WTC11 (cell line): ENCODE results near the gene PER1. TPM values are rescaled to one million over a fixed set of nuclear protein-coding genes. Genes with fewer than 3 reads are reported as not detected.

Experiments
- ATAC-seq: fragments of 200-7000 bp; cut with Tn5 transposase; 2 replicates; pipeline ENCODE4 v1.10.0; 2021; ENCODE audit warnings: mild to moderate bottlenecking, moderate library complexity
- CTCF ChIA-PET: fragments of 300-600 bp; sonication (Branson Sonifier 250); formaldehyde crosslinking; loops from one replicate; lab custom pipeline; 2021; ENCODE audit warnings: antibody characterized with exemption; lab: Charles Lee
- POLR2A ChIA-PET: fragments of 350-600 bp; sonication (Branson Sonifier 250); formaldehyde crosslinking; loops from one replicate; lab custom pipeline; 2021; ENCODE audit warnings: antibody characterized with exemption; lab: Charles Lee
- DNase-seq: peaks from one replicate; pipeline ENCODE4 v3.0.0; 2021; ENCODE audit warnings: low spot score
- H3K27ac Mint-ChIP-seq: 2 replicates; pipeline ENCODE4 v1.8.0; 2021; ENCODE audit warnings: mixed read lengths
- H3K27me3 Mint-ChIP-seq: 2 replicates; pipeline ENCODE4 v1.8.0; 2021; ENCODE audit warnings: low read depth, mild to moderate bottlenecking, moderate library complexity, mixed read lengths
- H3K36me3 Mint-ChIP-seq: 2 replicates; pipeline ENCODE4 v1.8.0; 2021; ENCODE audit warnings: mixed read lengths
- H3K4me1 Mint-ChIP-seq: 2 replicates; pipeline ENCODE4 v1.8.0; 2022; ENCODE audit warnings: mixed read lengths
- H3K4me3 Mint-ChIP-seq: 2 replicates; pipeline ENCODE4 v1.8.0; 2021; ENCODE audit warnings: mild to moderate bottlenecking, moderate library complexity, mixed read lengths
- H3K9me3 Mint-ChIP-seq: 2 replicates; pipeline ENCODE4 v1.8.0; 2021; ENCODE audit warnings: mixed read lengths
- ATF1 ChIP-seq: sonication (generic); formaldehyde crosslinking; IDR thresholded peaks from 2 replicates; pipeline ENCODE4 v1.8.1; 2023; ENCODE audit warnings: mild to moderate bottlenecking, moderate library complexity, missing genetic modification reagents
- EMX1 ChIP-seq: fragments of 250-450 bp; sonication (Bioruptor Pico); IDR thresholded peaks from 2 replicates; pipeline ENCODE4 v1.8.0; 2021; ENCODE audit warnings: mild to moderate bottlenecking
- FOXJ3 ChIP-seq: sonication (generic); formaldehyde crosslinking; IDR thresholded peaks from 2 replicates; pipeline ENCODE4 v1.9.0; 2021; ENCODE audit warnings: missing genetic modification reagents, mild to moderate bottlenecking, borderline replicate concordance
- FOXP1 ChIP-seq: sonication (generic); formaldehyde crosslinking; IDR thresholded peaks from 2 replicates; pipeline ENCODE4 v1.8.0; 2022; ENCODE audit warnings: missing genetic modification reagents, mild to moderate bottlenecking, moderate library complexity, borderline replicate concordance
- IRF2 ChIP-seq: sonication (generic); formaldehyde crosslinking; IDR thresholded peaks from 2 replicates; pipeline ENCODE4 v1.8.0; 2022; ENCODE audit warnings: low read depth, missing genetic modification reagents, borderline replicate concordance
- KAT7 ChIP-seq: sonication (generic); formaldehyde crosslinking; IDR thresholded peaks from 2 replicates; pipeline ENCODE4 v1.8.1; 2023; ENCODE audit warnings: missing genetic modification reagents, mild to moderate bottlenecking, borderline replicate concordance
- MAX ChIP-seq: sonication (generic); formaldehyde crosslinking; IDR thresholded peaks from 2 replicates; pipeline ENCODE4 v1.8.0; 2022; ENCODE audit warnings: mild to moderate bottlenecking, missing genetic modification reagents
- MXD4 ChIP-seq: fragments of 250-450 bp; sonication (Bioruptor Pico); IDR thresholded peaks from 2 replicates; pipeline ENCODE4 v1.8.0; 2021; ENCODE audit warnings: mild to moderate bottlenecking, moderate library complexity, borderline replicate concordance
- NFATC4 ChIP-seq: fragments of 250-450 bp; sonication (Bioruptor Pico); IDR thresholded peaks from 2 replicates; pipeline ENCODE4 v1.9.0; 2021; ENCODE audit warnings: mild to moderate bottlenecking
- OVOL2 ChIP-seq: fragments of 250-450 bp; sonication (Bioruptor Pico); IDR thresholded peaks from 2 replicates; pipeline ENCODE4 v1.9.0; 2021; ENCODE audit warnings: mild to moderate bottlenecking, borderline replicate concordance
- SMAD3 ChIP-seq: sonication (generic); formaldehyde crosslinking; IDR thresholded peaks from 2 replicates; pipeline ENCODE4 v1.8.0; 2022; ENCODE audit warnings: missing genetic modification reagents, mild to moderate bottlenecking, borderline replicate concordance
- SOX15 ChIP-seq: fragments of 250-450 bp; sonication (Bioruptor Pico); IDR thresholded peaks from 2 replicates; pipeline ENCODE4 v1.9.0; 2021; ENCODE audit warnings: mild to moderate bottlenecking
- TEAD1 ChIP-seq: sonication (generic); formaldehyde crosslinking; IDR thresholded peaks from 2 replicates; pipeline ENCODE4 v1.8.0; 2022; ENCODE audit warnings: mild to moderate bottlenecking, missing genetic modification reagents
- ZNF121 ChIP-seq: sonication (generic); formaldehyde crosslinking; IDR thresholded peaks from 2 replicates; pipeline ENCODE4 v1.8.0; 2023; ENCODE audit warnings: missing genetic modification reagents
- ZNF219 ChIP-seq: sonication (generic); formaldehyde crosslinking; IDR thresholded peaks from 2 replicates; pipeline ENCODE4 v1.8.0; 2023; ENCODE audit warnings: missing genetic modification reagents, mild to moderate bottlenecking, borderline replicate concordance
- ZNF263 ChIP-seq: sonication (generic); formaldehyde crosslinking; IDR thresholded peaks from 2 replicates; pipeline ENCODE4 v1.8.1; 2022; ENCODE audit warnings: low read depth, mild to moderate bottlenecking, moderate library complexity, missing genetic modification reagents
- total RNA-seq: library from RNA; stranded (reverse); gene quantifications from 3 replicates; pipeline ENCODE4 v1.2.3, GENCODE V29; 2021
- TF ChIP-seq, protein P1 (sequence below): sonication (generic); formaldehyde crosslinking; IDR thresholded peaks from 2 replicates; pipeline ENCODE4 v1.8.1; 2023; ENCODE audit warnings: mild to moderate bottlenecking, missing genetic modification reagents, moderate library complexity
- TF ChIP-seq, protein P2 (sequence below): fragments of 250-450 bp; sonication (Bioruptor Pico); IDR thresholded peaks from 2 replicates; pipeline ENCODE4 v2.1.2; 2022; ENCODE audit warnings: mild to moderate bottlenecking, moderate library complexity
- TF ChIP-seq, protein P3 (sequence below): sonication (generic); formaldehyde crosslinking; IDR thresholded peaks from 2 replicates; pipeline ENCODE4 v1.8.0; 2022; ENCODE audit warnings: missing genetic modification reagents
- TF ChIP-seq, protein P4 (sequence below): sonication (generic); formaldehyde crosslinking; IDR thresholded peaks from 2 replicates; pipeline ENCODE4 v1.8.1; 2022; ENCODE audit warnings: low read depth, mild to moderate bottlenecking, moderate library complexity, missing genetic modification reagents, borderline replicate concordance
- TF ChIP-seq, protein P5 (sequence below): sonication (generic); formaldehyde crosslinking; IDR thresholded peaks from 2 replicates; pipeline ENCODE4 v1.8.0; 2023; ENCODE audit warnings: missing genetic modification reagents, mild to moderate bottlenecking, borderline replicate concordance

Gene PER1
- total RNA-seq, 1 experiment from 2014 or later: 46.9 TPM

- TF ChIP-seq FOXP1 (CRISPR knock-in tag) (no peak), NFATC4 (no peak), TEAD1 (CRISPR knock-in tag) (no peak), OVOL2 (CRISPR knock-in tag) (no peak), SMAD3 (CRISPR knock-in tag) (no peak), FOXJ3 (CRISPR knock-in tag) (no peak), MAX (CRISPR knock-in tag) (peak; percentile 76; the same call in 1 of the 2 replicates)
- TF ChIP-seq, protein P1, sequence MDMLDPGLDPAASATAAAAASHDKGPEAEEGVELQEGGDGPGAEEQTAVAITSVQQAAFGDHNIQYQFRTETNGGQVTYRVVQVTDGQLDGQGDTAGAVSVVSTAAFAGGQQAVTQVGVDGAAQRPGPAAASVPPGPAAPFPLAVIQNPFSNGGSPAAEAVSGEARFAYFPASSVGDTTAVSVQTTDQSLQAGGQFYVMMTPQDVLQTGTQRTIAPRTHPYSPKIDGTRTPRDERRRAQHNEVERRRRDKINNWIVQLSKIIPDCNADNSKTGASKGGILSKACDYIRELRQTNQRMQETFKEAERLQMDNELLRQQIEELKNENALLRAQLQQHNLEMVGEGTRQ (CRISPR knock-in tag): peak; percentile 71
- TF ChIP-seq, protein P2, sequence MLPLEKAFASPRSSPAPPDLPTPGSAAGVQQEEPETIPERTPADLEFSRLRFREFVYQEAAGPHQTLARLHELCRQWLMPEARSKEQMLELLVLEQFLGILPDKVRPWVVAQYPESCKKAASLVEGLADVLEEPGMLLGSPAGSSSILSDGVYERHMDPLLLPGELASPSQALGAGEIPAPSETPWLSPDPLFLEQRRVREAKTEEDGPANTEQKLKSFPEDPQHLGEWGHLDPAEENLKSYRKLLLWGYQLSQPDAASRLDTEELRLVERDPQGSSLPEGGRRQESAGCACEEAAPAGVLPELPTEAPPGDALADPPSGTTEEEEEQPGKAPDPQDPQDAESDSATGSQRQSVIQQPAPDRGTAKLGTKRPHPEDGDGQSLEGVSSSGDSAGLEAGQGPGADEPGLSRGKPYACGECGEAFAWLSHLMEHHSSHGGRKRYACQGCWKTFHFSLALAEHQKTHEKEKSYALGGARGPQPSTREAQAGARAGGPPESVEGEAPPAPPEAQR: no peak
- TF ChIP-seq, protein P3, sequence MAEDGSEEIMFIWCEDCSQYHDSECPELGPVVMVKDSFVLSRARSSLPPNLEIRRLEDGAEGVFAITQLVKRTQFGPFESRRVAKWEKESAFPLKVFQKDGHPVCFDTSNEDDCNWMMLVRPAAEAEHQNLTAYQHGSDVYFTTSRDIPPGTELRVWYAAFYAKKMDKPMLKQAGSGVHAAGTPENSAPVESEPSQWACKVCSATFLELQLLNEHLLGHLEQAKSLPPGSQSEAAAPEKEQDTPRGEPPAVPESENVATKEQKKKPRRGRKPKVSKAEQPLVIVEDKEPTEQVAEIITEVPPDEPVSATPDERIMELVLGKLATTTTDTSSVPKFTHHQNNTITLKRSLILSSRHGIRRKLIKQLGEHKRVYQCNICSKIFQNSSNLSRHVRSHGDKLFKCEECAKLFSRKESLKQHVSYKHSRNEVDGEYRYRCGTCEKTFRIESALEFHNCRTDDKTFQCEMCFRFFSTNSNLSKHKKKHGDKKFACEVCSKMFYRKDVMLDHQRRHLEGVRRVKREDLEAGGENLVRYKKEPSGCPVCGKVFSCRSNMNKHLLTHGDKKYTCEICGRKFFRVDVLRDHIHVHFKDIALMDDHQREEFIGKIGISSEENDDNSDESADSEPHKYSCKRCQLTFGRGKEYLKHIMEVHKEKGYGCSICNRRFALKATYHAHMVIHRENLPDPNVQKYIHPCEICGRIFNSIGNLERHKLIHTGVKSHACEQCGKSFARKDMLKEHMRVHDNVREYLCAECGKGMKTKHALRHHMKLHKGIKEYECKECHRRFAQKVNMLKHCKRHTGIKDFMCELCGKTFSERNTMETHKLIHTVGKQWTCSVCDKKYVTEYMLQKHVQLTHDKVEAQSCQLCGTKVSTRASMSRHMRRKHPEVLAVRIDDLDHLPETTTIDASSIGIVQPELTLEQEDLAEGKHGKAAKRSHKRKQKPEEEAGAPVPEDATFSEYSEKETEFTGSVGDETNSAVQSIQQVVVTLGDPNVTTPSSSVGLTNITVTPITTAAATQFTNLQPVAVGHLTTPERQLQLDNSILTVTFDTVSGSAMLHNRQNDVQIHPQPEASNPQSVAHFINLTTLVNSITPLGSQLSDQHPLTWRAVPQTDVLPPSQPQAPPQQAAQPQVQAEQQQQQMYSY (CRISPR knock-in tag): no peak
- TF ChIP-seq, all 79 proteins: peak for 7
These were observed 11.1 kb upstream of the PER1 start (continued) for GRCh38 chr17:8162997-8163977.

- peaks cover 8% of the 10 kb centered on the region for H3K36me3 Mint-ChIP-seq
- no peaks in the 10 kb centered on the region for H3K27me3 Mint-ChIP-seq
- peak; percentile 4 for ATAC-seq
- H3K4me1 Mint-ChIP-seq: peaks cover 47% of the 10 kb centered on the region
- CTCF ChIA-PET: no interaction called here
- POLR2A ChIA-PET: no interaction called here
- peak within 1 kb of the TSS; percentile 89 for H3K4me3 Mint-ChIP-seq
- H3K27ac Mint-ChIP-seq: peak within 1 kb of the TSS; percentile 100
- no peaks in the 10 kb centered on the region for H3K9me3 Mint-ChIP-seq
- peak; percentile 79 for DNase-seq
- TF ChIP-seq ZNF219 (CRISPR knock-in tag): 0 out of 2 replicates have a peak, but pooled peaks have one; percentile 52
- no peak for TF ChIP-seq ZNF121 (CRISPR knock-in tag)
- no peak for TF ChIP-seq IRF2
- TF ChIP-seq, protein P4, sequence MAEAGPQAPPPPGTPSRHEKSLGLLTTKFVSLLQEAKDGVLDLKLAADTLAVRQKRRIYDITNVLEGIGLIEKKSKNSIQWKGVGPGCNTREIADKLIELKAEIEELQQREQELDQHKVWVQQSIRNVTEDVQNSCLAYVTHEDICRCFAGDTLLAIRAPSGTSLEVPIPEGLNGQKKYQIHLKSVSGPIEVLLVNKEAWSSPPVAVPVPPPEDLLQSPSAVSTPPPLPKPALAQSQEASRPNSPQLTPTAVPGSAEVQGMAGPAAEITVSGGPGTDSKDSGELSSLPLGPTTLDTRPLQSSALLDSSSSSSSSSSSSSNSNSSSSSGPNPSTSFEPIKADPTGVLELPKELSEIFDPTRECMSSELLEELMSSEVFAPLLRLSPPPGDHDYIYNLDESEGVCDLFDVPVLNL (CRISPR knock-in tag): peak; percentile 70; the same call in 1 of the 2 replicates
- peak; percentile 53; the same call in 1 of the 2 replicates for TF ChIP-seq TEAD1 (CRISPR knock-in tag)
- TF ChIP-seq ZNF263 (CRISPR knock-in tag): peak; percentile 61; the same call in 1 of the 2 replicates
- no peak for TF ChIP-seq MXD4 (CRISPR knock-in tag)
- TF ChIP-seq, protein P5, sequence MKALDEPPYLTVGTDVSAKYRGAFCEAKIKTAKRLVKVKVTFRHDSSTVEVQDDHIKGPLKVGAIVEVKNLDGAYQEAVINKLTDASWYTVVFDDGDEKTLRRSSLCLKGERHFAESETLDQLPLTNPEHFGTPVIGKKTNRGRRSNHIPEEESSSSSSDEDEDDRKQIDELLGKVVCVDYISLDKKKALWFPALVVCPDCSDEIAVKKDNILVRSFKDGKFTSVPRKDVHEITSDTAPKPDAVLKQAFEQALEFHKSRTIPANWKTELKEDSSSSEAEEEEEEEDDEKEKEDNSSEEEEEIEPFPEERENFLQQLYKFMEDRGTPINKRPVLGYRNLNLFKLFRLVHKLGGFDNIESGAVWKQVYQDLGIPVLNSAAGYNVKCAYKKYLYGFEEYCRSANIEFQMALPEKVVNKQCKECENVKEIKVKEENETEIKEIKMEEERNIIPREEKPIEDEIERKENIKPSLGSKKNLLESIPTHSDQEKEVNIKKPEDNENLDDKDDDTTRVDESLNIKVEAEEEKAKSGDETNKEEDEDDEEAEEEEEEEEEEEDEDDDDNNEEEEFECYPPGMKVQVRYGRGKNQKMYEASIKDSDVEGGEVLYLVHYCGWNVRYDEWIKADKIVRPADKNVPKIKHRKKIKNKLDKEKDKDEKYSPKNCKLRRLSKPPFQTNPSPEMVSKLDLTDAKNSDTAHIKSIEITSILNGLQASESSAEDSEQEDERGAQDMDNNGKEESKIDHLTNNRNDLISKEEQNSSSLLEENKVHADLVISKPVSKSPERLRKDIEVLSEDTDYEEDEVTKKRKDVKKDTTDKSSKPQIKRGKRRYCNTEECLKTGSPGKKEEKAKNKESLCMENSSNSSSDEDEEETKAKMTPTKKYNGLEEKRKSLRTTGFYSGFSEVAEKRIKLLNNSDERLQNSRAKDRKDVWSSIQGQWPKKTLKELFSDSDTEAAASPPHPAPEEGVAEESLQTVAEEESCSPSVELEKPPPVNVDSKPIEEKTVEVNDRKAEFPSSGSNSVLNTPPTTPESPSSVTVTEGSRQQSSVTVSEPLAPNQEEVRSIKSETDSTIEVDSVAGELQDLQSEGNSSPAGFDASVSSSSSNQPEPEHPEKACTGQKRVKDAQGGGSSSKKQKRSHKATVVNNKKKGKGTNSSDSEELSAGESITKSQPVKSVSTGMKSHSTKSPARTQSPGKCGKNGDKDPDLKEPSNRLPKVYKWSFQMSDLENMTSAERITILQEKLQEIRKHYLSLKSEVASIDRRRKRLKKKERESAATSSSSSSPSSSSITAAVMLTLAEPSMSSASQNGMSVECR (CRISPR knock-in tag): peak; percentile 59; the same call in 1 of the 2 replicates
- TF ChIP-seq EMX1 (CRISPR knock-in tag): no peak
- TF ChIP-seq ATF1 (CRISPR knock-in tag): 0 out of 2 replicates have a peak, but pooled peaks have one; percentile 22
- peak; percentile 81; the same call in 1 of the 2 replicates for TF ChIP-seq KAT7 (CRISPR knock-in tag)
- no peak for TF ChIP-seq SOX15 (CRISPR knock-in tag)
These were observed 10.2 kb upstream of the PER1 start, which contains the start of gene VAMP2 for GRCh38 chr17:8162233-8162996. Gene VAMP2 (minus strand): TSS chr17:8162948. CDS start chr17:8162879, 69 bp downstream.
